Astrocyte (in vitro differentiated cells and primary cell): ENCODE measurements around the gene SMAD3. TPM values are rescaled to one million over a fixed set of nuclear protein-coding genes. Genes with fewer than 3 reads are reported as not detected.

ENCODE experiments used
- DNase-seq: peaks from one replicate; pipeline ENCODE4 v3.0.0-alpha.2; 2010; ENCODE audit warnings: low read depth
- FAIRE-seq: peaks from 2 replicates; lab custom pipeline; 2011; peaks lifted over from hg19 to GRCh38; lab: Jason Lieb, UNC
- H2AFZ ChIP-seq: 2 replicates; pipeline ENCODE4 v1.6.0; 2012; ENCODE audit warnings: low read depth, low read length, inconsistent platforms
- H3K27ac ChIP-seq: 2 replicates; pipeline ENCODE4 v1.5.1; 2011; ENCODE audit warnings: low read depth, low read length, inconsistent platforms
- H3K27me3 ChIP-seq: 2 replicates; pipeline ENCODE4 v1.6.0; 2011; ENCODE audit warnings: low read length, inconsistent platforms; ENCODE audit not compliant: insufficient read depth
- H3K36me3 ChIP-seq: 2 replicates; pipeline ENCODE4 v1.5.1; 2011; ENCODE audit warnings: low read length, inconsistent platforms; ENCODE audit not compliant: insufficient read depth
- H3K4me1 ChIP-seq: 2 replicates; pipeline ENCODE4 v1.5.1; 2011; ENCODE audit warnings: low read length, inconsistent platforms; ENCODE audit not compliant: insufficient read depth
- H3K4me2 ChIP-seq: 2 replicates; pipeline ENCODE4 v1.6.0; 2012; ENCODE audit warnings: low read length, inconsistent platforms
- H3K4me3 ChIP-seq: 2 replicates; pipeline ENCODE4 v1.5.1; 2011; ENCODE audit warnings: low read depth, mild to moderate bottlenecking, low read length, inconsistent platforms; ENCODE audit not compliant: insufficient read depth
- H3K79me2 ChIP-seq: 2 replicates; pipeline ENCODE4 v1.6.0; 2012; ENCODE audit warnings: mild to moderate bottlenecking, low read length, inconsistent platforms; ENCODE audit not compliant: insufficient read depth
- H3K9ac ChIP-seq: 2 replicates; pipeline ENCODE4 v1.6.0; 2012; ENCODE audit warnings: mild to moderate bottlenecking, low read length, inconsistent platforms
- H3K9me3 ChIP-seq: 2 replicates; pipeline ENCODE4 v1.5.1; 2012; ENCODE audit warnings: low read depth, mild to moderate bottlenecking, low read length, inconsistent platforms; ENCODE audit not compliant: insufficient read depth
- H4K20me1 ChIP-seq: 2 replicates; pipeline ENCODE4 v1.6.0; 2012; ENCODE audit warnings: low read length, inconsistent platforms; ENCODE audit not compliant: insufficient read depth
- H3K27ac Mint-ChIP-seq: one replicate; pipeline ENCODE4 v1.8.0; 2021; ENCODE audit warnings: mild to moderate bottlenecking, mixed read lengths; ENCODE audit not compliant: unreplicated experiment
- H3K27me3 Mint-ChIP-seq: one replicate; pipeline ENCODE4 v1.8.0; 2021; ENCODE audit warnings: low read depth, mixed read lengths; ENCODE audit not compliant: unreplicated experiment
- H3K36me3 Mint-ChIP-seq: one replicate; pipeline ENCODE4 v1.8.0; 2021; ENCODE audit warnings: low read depth, mixed read lengths; ENCODE audit not compliant: unreplicated experiment
- H3K4me1 Mint-ChIP-seq: one replicate; pipeline ENCODE4 v1.8.0; 2021; ENCODE audit warnings: low read depth, mixed read lengths; ENCODE audit not compliant: unreplicated experiment
- H3K4me3 Mint-ChIP-seq: one replicate; pipeline ENCODE4 v1.8.0; 2021; ENCODE audit warnings: mild to moderate bottlenecking, moderate library complexity, mixed read lengths; ENCODE audit not compliant: unreplicated experiment
- H3K9me3 Mint-ChIP-seq: one replicate; pipeline ENCODE4 v1.8.0; 2021; ENCODE audit warnings: mild to moderate bottlenecking, mixed read lengths; ENCODE audit not compliant: unreplicated experiment
- EZH2 ChIP-seq: IDR thresholded peaks from 2 replicates; pipeline ENCODE4 v1.6.1; 2012; ENCODE audit warnings: mild to moderate bottlenecking, low read length, inconsistent platforms; ENCODE audit not compliant: insufficient read depth
- total RNA-seq: library from RNA; stranded (reverse); gene quantifications from 2 replicates; pipeline ENCODE4 v1.2.1, GENCODE V29; 2021
- TF ChIP-seq, protein P1 (sequence below): IDR thresholded peaks from 2 replicates; pipeline ENCODE4 v1.5.1; 2011; ENCODE audit warnings: low read depth, mild to moderate bottlenecking, inconsistent platforms, low read length, moderate library complexity; ENCODE audit not compliant: insufficient read depth

The SMAD3 gene
- total RNA-seq, 1 donor from 2014 or later = 78.0 TPM

DNA sequence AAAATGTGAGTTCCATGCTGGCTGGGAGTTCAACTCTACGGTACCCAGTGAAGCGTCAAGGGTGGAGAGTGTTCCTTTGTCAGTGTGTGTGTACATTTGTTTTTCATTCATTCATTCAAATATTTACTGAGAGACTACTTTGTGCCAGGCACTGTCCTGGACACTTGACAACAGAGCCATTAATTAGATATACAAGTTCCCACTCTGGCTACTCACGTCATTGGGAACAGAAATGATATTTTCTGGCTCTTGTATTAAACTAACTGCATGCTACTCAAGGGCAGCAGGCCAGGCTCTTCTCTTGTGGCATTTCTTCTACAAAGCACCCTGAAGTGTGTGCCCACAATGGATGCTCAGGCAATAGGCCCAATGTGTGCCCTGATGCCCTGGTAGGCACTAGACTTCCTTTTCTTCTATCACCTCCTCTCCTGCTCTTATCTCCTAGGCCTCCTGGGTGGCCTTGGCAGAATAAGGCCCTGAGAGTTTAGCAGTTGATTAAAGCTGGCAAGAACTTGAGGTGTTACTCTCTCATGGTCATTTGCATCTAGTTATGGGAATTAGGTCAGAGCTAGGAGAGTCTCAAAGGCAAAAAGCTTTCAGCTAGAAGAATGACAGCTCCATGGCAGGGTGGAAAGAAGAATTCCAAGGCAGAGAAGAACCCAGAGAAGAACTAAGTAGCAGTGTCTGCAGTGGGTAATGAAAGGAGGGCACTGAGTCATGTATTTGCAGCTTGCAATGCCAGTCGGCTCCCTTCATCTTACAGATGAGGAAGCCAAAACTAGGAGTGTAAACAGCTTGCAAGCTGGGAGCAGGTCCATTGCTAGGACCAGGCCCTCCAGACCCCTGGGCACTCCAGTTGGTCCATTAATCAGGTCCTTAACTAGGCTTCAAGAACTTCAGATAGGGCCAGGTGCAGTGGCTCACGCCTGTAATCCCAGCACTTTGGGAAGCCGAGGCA is 14.0 kb upstream of the SMAD3 start:
- Mint-ChIP-seq H3K4me1 (peaks cover 38% of the 10 kb centered on the region), H3K36me3 (no peaks in the 10 kb centered on the region), H3K27me3 (peaks cover 5% of the 10 kb centered on the region), H3K9me3 (no peaks in the 10 kb centered on the region), H3K4me3 (no peak overlapping the region), H3K27ac (no peak overlapping the region)
- H3K9me3 ChIP-seq = no peaks in the 10 kb centered on the region
- TF ChIP-seq, protein P1, sequence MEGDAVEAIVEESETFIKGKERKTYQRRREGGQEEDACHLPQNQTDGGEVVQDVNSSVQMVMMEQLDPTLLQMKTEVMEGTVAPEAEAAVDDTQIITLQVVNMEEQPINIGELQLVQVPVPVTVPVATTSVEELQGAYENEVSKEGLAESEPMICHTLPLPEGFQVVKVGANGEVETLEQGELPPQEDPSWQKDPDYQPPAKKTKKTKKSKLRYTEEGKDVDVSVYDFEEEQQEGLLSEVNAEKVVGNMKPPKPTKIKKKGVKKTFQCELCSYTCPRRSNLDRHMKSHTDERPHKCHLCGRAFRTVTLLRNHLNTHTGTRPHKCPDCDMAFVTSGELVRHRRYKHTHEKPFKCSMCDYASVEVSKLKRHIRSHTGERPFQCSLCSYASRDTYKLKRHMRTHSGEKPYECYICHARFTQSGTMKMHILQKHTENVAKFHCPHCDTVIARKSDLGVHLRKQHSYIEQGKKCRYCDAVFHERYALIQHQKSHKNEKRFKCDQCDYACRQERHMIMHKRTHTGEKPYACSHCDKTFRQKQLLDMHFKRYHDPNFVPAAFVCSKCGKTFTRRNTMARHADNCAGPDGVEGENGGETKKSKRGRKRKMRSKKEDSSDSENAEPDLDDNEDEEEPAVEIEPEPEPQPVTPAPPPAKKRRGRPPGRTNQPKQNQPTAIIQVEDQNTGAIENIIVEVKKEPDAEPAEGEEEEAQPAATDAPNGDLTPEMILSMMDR = no peak
- no peak for TF ChIP-seq EZH2
- no peaks in the 10 kb centered on the region for H4K20me1 ChIP-seq
- H3K4me2 ChIP-seq = no peak overlapping the region
- no peak overlapping the region for H3K4me3 ChIP-seq
- no peak overlapping the region for H2AFZ ChIP-seq
- no peak overlapping the region for H3K27ac ChIP-seq
- H3K79me2 ChIP-seq = no peaks in the 10 kb centered on the region
- no peak overlapping the region for H3K9ac ChIP-seq
- DNase-seq (no peak), FAIRE-seq (no peak)
- H3K27me3 ChIP-seq = no peaks in the 10 kb centered on the region
- peaks cover 36% of the 10 kb centered on the region for H3K4me1 ChIP-seq
- H3K36me3 ChIP-seq = no peaks in the 10 kb centered on the region

- Histone ChIP-seq H3K27me3 (no peaks in the 10 kb centered on the region), H3K4me3 (no peak overlapping the region), H4K20me1 (no peaks in the 10 kb centered on the region), H3K9me3 (no peaks in the 10 kb centered on the region), H3K9ac (no peak overlapping the region), H2AFZ (no peak overlapping the region), H3K4me1 (peaks cover 17% of the 10 kb centered on the region), H3K36me3 (no peaks in the 10 kb centered on the region), H3K27ac (no peak overlapping the region), H3K79me2 (no peaks in the 10 kb centered on the region), H3K4me2 (no peak overlapping the region)
- Mint-ChIP-seq H3K4me1 (peaks cover 21% of the 10 kb centered on the region), H3K9me3 (no peaks in the 10 kb centered on the region), H3K27me3 (peaks cover 5% of the 10 kb centered on the region), H3K4me3 (no peak overlapping the region), H3K36me3 (no peaks in the 10 kb centered on the region), H3K27ac (no peak overlapping the region)
- no peak for DNase-seq
- TF ChIP-seq, protein P1 = no peak
- no peak for TF ChIP-seq EZH2
- FAIRE-seq = no peak
Measured at GRCh38 chr15:67054676-67055075, 10.7 kb upstream of the SMAD3 start.

DNA sequence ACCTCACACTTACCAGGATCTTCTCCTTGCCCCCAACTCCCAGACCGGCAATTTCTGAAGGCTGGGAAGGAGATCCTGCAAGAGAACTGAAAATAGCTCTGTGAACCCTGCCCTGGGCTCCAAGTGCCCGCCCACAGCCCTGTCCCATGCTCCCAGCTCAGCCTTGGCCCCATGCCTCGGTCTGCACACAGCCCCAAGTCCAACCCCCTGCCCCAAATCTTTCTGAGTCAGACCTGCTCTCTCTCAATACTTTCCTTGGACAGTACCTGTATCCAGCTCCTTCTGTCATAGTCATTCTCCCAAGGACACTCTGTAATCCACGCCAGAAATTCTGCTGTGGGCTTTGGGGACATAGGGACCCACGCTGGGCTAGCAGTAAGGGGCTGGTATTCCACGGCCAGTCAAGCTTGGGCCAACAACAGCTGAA is 6.3 kb upstream of the SMAD3 start:
- FAIRE-seq = no peak
- no peak for DNase-seq
- no peak overlapping the region for H3K4me3 ChIP-seq
- peaks cover 7% of the 10 kb centered on the region for H3K4me1 ChIP-seq
- no peaks in the 10 kb centered on the region for H3K9me3 Mint-ChIP-seq
- no peak overlapping the region for H3K27ac ChIP-seq
- no peaks in the 10 kb centered on the region for H3K36me3 ChIP-seq
- peaks cover 10% of the 10 kb centered on the region for H3K4me1 Mint-ChIP-seq
- H3K4me3 Mint-ChIP-seq = no peak overlapping the region
- H3K27ac Mint-ChIP-seq = no peak overlapping the region
- no peaks in the 10 kb centered on the region for H3K79me2 ChIP-seq
- H3K27me3 ChIP-seq = no peaks in the 10 kb centered on the region
- no peaks in the 10 kb centered on the region for H3K36me3 Mint-ChIP-seq
- no peak overlapping the region for H3K9ac ChIP-seq
- peaks cover 12% of the 10 kb centered on the region for H3K27me3 Mint-ChIP-seq
- no peak overlapping the region for H2AFZ ChIP-seq
- no peak overlapping the region for H3K4me2 ChIP-seq
- no peaks in the 10 kb centered on the region for H4K20me1 ChIP-seq
- TF ChIP-seq, protein P1 = no peak
- no peak for TF ChIP-seq EZH2
- no peaks in the 10 kb centered on the region for H3K9me3 ChIP-seq
